ENCODE measurements around the gene ANKRD33B.
A peak's percentile ranks its signal among the peaks of the same experiment; 100 is the strongest.
"Not testable (repeated sequence)": the region's sequence is repeated elsewhere in the genome, so short reads cannot be mapped to it uniquely, and the experiment has no call there.

ANKRD33B gene

GRCh38 chr5:10621832-10622231 is 58.0 kb downstream of the ANKRD33B start:
- no peak for DNase-seq

- no peak for DNase-seq
Measured at GRCh38 chr5:10622810-10623209, 58.9 kb downstream of the ANKRD33B start.

GRCh38 chr5:10623305-10623910 is 59.5 kb downstream of the ANKRD33B start:
- no peak for DNase-seq

GRCh38 chr5:10624206-10624605 is 60.3 kb downstream of the ANKRD33B start:
- no peak for DNase-seq

GRCh38 chr5:10624679-10625078 is 60.8 kb downstream of the ANKRD33B start:
- DNase-seq = no peak

- no peak for DNase-seq
Measured at GRCh38 chr5:10625700-10626472, 62.0 kb downstream of the ANKRD33B start.

GRCh38 chr5:10626473-10627013 is 62.7 kb downstream of the ANKRD33B start:
- DNase-seq = no peak

GRCh38 chr5:10627160-10627701 is 63.4 kb downstream of the ANKRD33B start:
- DNase-seq = no peak

- DNase-seq = no peak
Measured at GRCh38 chr5:10628601-10629000, 64.7 kb downstream of the ANKRD33B start.

- DNase-seq = no peak
Measured at GRCh38 chr5:10629682-10630081, 65.8 kb downstream of the ANKRD33B start.

- DNase-seq = no peak
Measured at GRCh38 chr5:10630126-10630525, 66.3 kb downstream of the ANKRD33B start.

- DNase-seq = not testable (repeated sequence)
Measured at GRCh38 chr5:10630744-10631143, 66.9 kb downstream of the ANKRD33B start.

GRCh38 chr5:10631316-10631996 is 67.6 kb downstream of the ANKRD33B start:
- no peak for DNase-seq

- peak; percentile 83 for DNase-seq
Measured at GRCh38 chr5:10632110-10632761, 68.4 kb downstream of the ANKRD33B start.

GRCh38 chr5:10633271-10634049 is 69.6 kb downstream of the ANKRD33B start:
- no peak for DNase-seq

GRCh38 chr5:10634050-10634449 is 70.2 kb downstream of the ANKRD33B start:
- DNase-seq = no peak

- no peak for DNase-seq
Measured at GRCh38 chr5:10634562-10634961, 70.7 kb downstream of the ANKRD33B start.

GRCh38 chr5:10635257-10635866 is 71.5 kb downstream of the ANKRD33B start:
- DNase-seq = peak; percentile 68

GRCh38 chr5:10635867-10636350 is 72.0 kb downstream of the ANKRD33B start:
- no peak for DNase-seq

- no peak for DNase-seq
Measured at GRCh38 chr5:10636363-10637142, 72.7 kb downstream of the ANKRD33B start.
